H1 (cell line): ENCODE measurements around the gene LINC01488. TPM values are rescaled to one million over a fixed set of nuclear protein-coding genes. Genes with fewer than 3 reads are reported as not detected.

Experiments used
- CTCF ChIA-PET: fragments of 300-600 bp; sonication (Branson Sonifier 250); formaldehyde crosslinking; loops from one replicate; lab custom pipeline; 2021; ENCODE audit not compliant: partially characterized antibody; lab: Charles Lee
- POLR2A ChIA-PET: fragments of 300-600 bp; sonication (Branson Sonifier 250); formaldehyde crosslinking; loops from one replicate; lab custom pipeline; 2021; ENCODE audit warnings: inconsistent platforms; ENCODE audit not compliant: partially characterized antibody; lab: Charles Lee
- DNase-seq, 2 experiments: peaks; one replicate each; pipeline versions ENCODE4 v3.0.0 to v3.0.0-alpha.2; 2010 to 2022; ENCODE audit warnings: low spot score in 2 of 2, low read depth in 1 of 2, mixed read lengths in 1 of 2
- FAIRE-seq: peaks from 2 replicates; lab custom pipeline; 2011; peaks lifted over from hg19 to GRCh38; lab: Jason Lieb, UNC
- H2AFZ ChIP-seq: 2 replicates; pipeline ENCODE4 v1.8.1; 2012; ENCODE audit warnings: low read length, inconsistent platforms
- H2AK5ac ChIP-seq: 2 replicates; pipeline ENCODE4 v1.6.1; 2013; ENCODE audit warnings: low read depth, low read length
- H2BK120ac ChIP-seq: replicated peaks from 2 replicates; pipeline ENCODE3; 2013; ENCODE audit warnings: low read depth, low read length, inconsistent platforms
- H2BK12ac ChIP-seq: 2 replicates; pipeline ENCODE4 v1.6.1; 2013; ENCODE audit warnings: low read depth, low read length
- H2BK15ac ChIP-seq: 2 replicates; pipeline ENCODE4 v1.6.1; 2013; ENCODE audit warnings: low read length
- H2BK20ac ChIP-seq: 2 replicates; pipeline ENCODE4 v1.6.1; 2013; ENCODE audit warnings: low read length
- H2BK5ac ChIP-seq: 2 replicates; pipeline ENCODE4 v1.6.1; 2013; ENCODE audit warnings: low read depth, low read length
- H3K14ac ChIP-seq: 2 replicates; pipeline ENCODE4 v1.6.1; 2013; ENCODE audit warnings: inconsistent platforms; ENCODE audit not compliant: insufficient read length
- H3K18ac ChIP-seq: 2 replicates; pipeline ENCODE4 v1.6.1; 2013; ENCODE audit warnings: low read length; ENCODE audit errors: extremely low read depth
- H3K23ac ChIP-seq: 2 replicates; pipeline ENCODE4 v1.6.1; 2013; ENCODE audit warnings: inconsistent platforms; ENCODE audit not compliant: insufficient read length
- H3K23me2 ChIP-seq: 2 replicates; pipeline ENCODE4 v1.6.1; 2013; ENCODE audit warnings: low read depth, low read length
- H3K27ac ChIP-seq: 2 replicates; pipeline ENCODE4 v1.6.1; 2011; ENCODE audit warnings: low read depth, low read length, inconsistent platforms
- H3K27me3 ChIP-seq, 4 experiments: replicated peaks in 1 of 4; 1 replicate in 1 of 4; 2 replicates in 3 of 4; pipeline versions ENCODE4 v1.6.1 to v1.8.1; 2011 to 2013; ENCODE audit warnings: low read length in 3 of 4, mild to moderate bottlenecking in 3 of 4, inconsistent platforms in 2 of 4, mixed read lengths in 2 of 4, moderate library complexity in 1 of 4; ENCODE audit not compliant: control insufficient read depth in 3 of 4, insufficient read depth in 3 of 4; ENCODE audit errors: extremely low read depth in 1 of 4
- H3K36me3 ChIP-seq, 4 experiments: 2 replicates each; pipeline versions ENCODE4 v1.6.1 to v1.8.1; 2011 to 2013; ENCODE audit warnings: mild to moderate bottlenecking in 4 of 4, low read length in 3 of 4, moderate library complexity in 2 of 4, control low read depth in 1 of 4, inconsistent platforms in 1 of 4; ENCODE audit not compliant: insufficient read depth in 4 of 4, control insufficient read depth in 2 of 4
- H3K4ac ChIP-seq: replicated peaks from 2 replicates; pipeline ENCODE3; 2013; ENCODE audit warnings: low read length, low read depth, mixed read lengths, inconsistent platforms; ENCODE audit not compliant: insufficient read length
- H3K4me1 ChIP-seq, 4 experiments: replicated peaks in 1 of 4; 1 replicate in 1 of 4; 2 replicates in 3 of 4; pipeline versions ENCODE4 v1.6.1 to v1.8.1; 2011 to 2013; ENCODE audit warnings: low read length in 3 of 4, inconsistent platforms in 2 of 4, mixed read lengths in 1 of 4; ENCODE audit not compliant: insufficient read depth in 4 of 4, control insufficient read depth in 3 of 4
- H3K4me2 ChIP-seq, 2 experiments: 2 replicates each; pipeline versions ENCODE4 v1.6.1 to v1.8.1; 2011 to 2013; ENCODE audit warnings: low read depth in 2 of 2, low read length in 2 of 2, control low read depth in 1 of 2, inconsistent platforms in 1 of 2, mild to moderate bottlenecking in 1 of 2; ENCODE audit not compliant: insufficient read depth in 1 of 2
- H3K4me3 ChIP-seq, 4 experiments: fragments of 200-600, 300-600 bp in 1 of 4; sonication (generic), shearing (Covaris generic), sonication (Bioruptor Twin) in 1 of 4; 2 replicates each; pipeline versions ENCODE4 v1.5.1 to v1.8.1; 2011 to 2016; ENCODE audit warnings: low read length in 4 of 4, low read depth in 3 of 4, control low read depth in 2 of 4, inconsistent platforms in 2 of 4, mild to moderate bottlenecking in 2 of 4, mixed read lengths in 1 of 4, moderate library complexity in 1 of 4; ENCODE audit not compliant: insufficient read depth in 2 of 4; ENCODE audit errors: extremely low read depth in 1 of 4
- H3K56ac ChIP-seq: replicated peaks from 2 replicates; pipeline ENCODE3; 2013; ENCODE audit warnings: low read depth, mild to moderate bottlenecking, mixed read lengths, low read length, inconsistent platforms; ENCODE audit not compliant: insufficient read length
- H3K79me1 ChIP-seq: 2 replicates; pipeline ENCODE4 v1.6.1; 2013; ENCODE audit warnings: low read depth, low read length, control low read depth
- H3K79me2 ChIP-seq, 2 experiments: 2 replicates each; pipeline versions ENCODE4 v1.6.1 to v1.8.1; 2012 to 2013; ENCODE audit warnings: low read length in 2 of 2, mild to moderate bottlenecking in 2 of 2, inconsistent platforms in 1 of 2; ENCODE audit not compliant: insufficient read depth in 2 of 2, control insufficient read depth in 1 of 2
- H3K9ac ChIP-seq, 4 experiments: replicated peaks in 1 of 4; 1 replicate in 1 of 4; 2 replicates in 3 of 4; pipeline versions ENCODE4 v1.6.1 to v1.8.1; 2011 to 2013; ENCODE audit warnings: low read depth in 3 of 4, low read length in 3 of 4, control low read depth in 2 of 4, mild to moderate bottlenecking in 2 of 4, moderate library complexity in 2 of 4, inconsistent platforms in 1 of 4; ENCODE audit errors: extremely low read depth in 1 of 4
- H3K9me3 ChIP-seq, 2 experiments: 2 replicates each; pipeline versions ENCODE4 v1.6.1 to v1.8.1; 2012 to 2013; ENCODE audit warnings: mild to moderate bottlenecking in 2 of 2, moderate library complexity in 2 of 2, control low read depth in 1 of 2, inconsistent platforms in 1 of 2, low read depth in 1 of 2, low read length in 1 of 2, mixed read lengths in 1 of 2; ENCODE audit not compliant: insufficient read depth in 2 of 2
- H4K20me1 ChIP-seq, 2 experiments: replicated peaks in 1 of 2; 2 replicates each; pipeline versions ENCODE3 to v1.8.1; 2011 to 2013; ENCODE audit warnings: inconsistent platforms in 2 of 2, low read length in 2 of 2, mild to moderate bottlenecking in 1 of 2; ENCODE audit not compliant: insufficient read depth in 2 of 2, control insufficient read depth in 1 of 2
- H4K5ac ChIP-seq: 2 replicates; pipeline ENCODE4 v1.6.1; 2013; ENCODE audit warnings: low read length, low read depth, mixed read lengths, inconsistent platforms; ENCODE audit not compliant: insufficient read length
- H4K8ac ChIP-seq: 2 replicates; pipeline ENCODE4 v1.8.0; 2013; ENCODE audit warnings: mild to moderate bottlenecking, moderate library complexity, low read length, inconsistent platforms; ENCODE audit not compliant: insufficient read depth; ENCODE audit errors: extremely low read depth
- H4K91ac ChIP-seq: replicated peaks from 2 replicates; pipeline ENCODE3; 2013; ENCODE audit warnings: low read length, mixed read lengths, inconsistent platforms; ENCODE audit not compliant: insufficient read length
- CHD1 ChIP-seq: IDR thresholded peaks from 2 replicates; pipeline ENCODE4 v1.6.1; 2012; ENCODE audit warnings: low read depth, low read length, improper control_type of control experiment
- CHD2 ChIP-seq: IDR thresholded peaks from 2 replicates; pipeline ENCODE4 v1.6.1; 2012; ENCODE audit warnings: low read length, improper control_type of control experiment
- CREB1 ChIP-seq: IDR thresholded peaks from 2 replicates; pipeline ENCODE4 v1.6.1; 2012; ENCODE audit warnings: inconsistent platforms
- EP300 ChIP-seq, 2 experiments: IDR thresholded peaks; 1 replicate in 1 of 2; 2 replicates in 1 of 2; pipeline ENCODE4 v1.6.1; 2011 to 2012; ENCODE audit warnings: low read depth in 2 of 2, low read length in 2 of 2, mild to moderate bottlenecking in 2 of 2, borderline replicate concordance in 1 of 2, inconsistent platforms in 1 of 2, moderate library complexity in 1 of 2
- KDM5A ChIP-seq: fragments of 200-600 bp; IDR thresholded peaks from 2 replicates; pipeline ENCODE4 v1.7.1; 2012; ENCODE audit warnings: mild to moderate bottlenecking, low read length, inconsistent platforms, mixed read lengths
- MAFK ChIP-seq: IDR thresholded peaks from 2 replicates; pipeline ENCODE4 v1.6.1; 2012; ENCODE audit warnings: low read depth, mild to moderate bottlenecking, improper control_type of control experiment, low read length
- MAX ChIP-seq: IDR thresholded peaks from 2 replicates; pipeline ENCODE4 v1.6.1; 2012; ENCODE audit warnings: inconsistent platforms
- NRF1 ChIP-seq: IDR thresholded peaks from 2 replicates; pipeline ENCODE4 v1.6.1; 2011; ENCODE audit warnings: mild to moderate bottlenecking, low read depth, low read length, improper control_type of control experiment
- POU5F1 ChIP-seq: IDR thresholded peaks from 2 replicates; pipeline ENCODE4 v1.6.1; 2011; ENCODE audit warnings: low read depth, mild to moderate bottlenecking, low read length, moderate library complexity
- RFX5 ChIP-seq: IDR thresholded peaks from 2 replicates; pipeline ENCODE4 v1.6.1; 2011; ENCODE audit warnings: low read depth, low read length, improper control_type of control experiment, borderline replicate concordance
- SP4 ChIP-seq: IDR thresholded peaks from 2 replicates; pipeline ENCODE4 v1.6.1; 2012; ENCODE audit warnings: low read length, inconsistent platforms
- TAF1 ChIP-seq: IDR thresholded peaks from 2 replicates; pipeline ENCODE4 v1.6.1; 2011; ENCODE audit warnings: mild to moderate bottlenecking, low read depth, low read length
- TCF12 ChIP-seq: IDR thresholded peaks from 2 replicates; pipeline ENCODE4 v1.6.1; 2011; ENCODE audit warnings: low read depth, mild to moderate bottlenecking, low read length
- ZNF274 ChIP-seq: IDR thresholded peaks from 2 replicates; pipeline ENCODE4 v1.7.0; 2012; ENCODE audit warnings: low read length, borderline replicate concordance; ENCODE audit errors: extremely low read depth
- WGBS, 2 experiments: shearing (Covaris generic) in 1 of 2; methylation state at CpG; one replicate each; pipeline versions ENCODE4 v1.1.6 to v1.1.7; 2013 to 2015; ENCODE audit warnings: low lambda C conversion rate in 2 of 2, mixed read lengths in 2 of 2, inconsistent platforms in 1 of 2, low coverage in 1 of 2, missing lambda C conversion rate in 1 of 2; ENCODE audit not compliant: insufficient replicate concordance in 2 of 2, insufficient coverage in 1 of 2, insufficient read length in 1 of 2; ENCODE audit errors: extremely low coverage in 1 of 2, missing lambda C conversion rate in 1 of 2; 5-methylcytosine and 5-hydroxymethylcytosine counted together
- polyA plus RNA-seq, 7 experiments: library from polyadenylated mRNA; depleted of rRNA in 3 of 7; stranded (reverse) in 5 of 7; unstranded in 2 of 7; fragments of >200 nt in 5 of 7; fragments of 200-250 nt in 2 of 7; gene quantifications; 1 replicate in 5 of 7; 2 replicates in 1 of 7; 4 replicates in 1 of 7; pipeline versions ENCODE4 v1.2.1 to v1.2.3, GENCODE V29; 2011 to 2013; ENCODE audit warnings: missing spikeins in 2 of 7, mixed read lengths in 2 of 7
- total RNA-seq: library from RNA; stranded (reverse); fragmentation: NEBNext Ultra II Directional; extraction: Animal tissue kit (Norgen Biotek cat#: 25700); gene quantifications from 2 replicates; pipeline ENCODE4 v1.2.1, GENCODE V29; 2021

The LINC01488 gene
- total and polyA plus RNA-seq, 2 of the 8 experiments (the other 6 are each of a cell fraction or from before 2014, with no cell fraction given), result not detected

DNA sequence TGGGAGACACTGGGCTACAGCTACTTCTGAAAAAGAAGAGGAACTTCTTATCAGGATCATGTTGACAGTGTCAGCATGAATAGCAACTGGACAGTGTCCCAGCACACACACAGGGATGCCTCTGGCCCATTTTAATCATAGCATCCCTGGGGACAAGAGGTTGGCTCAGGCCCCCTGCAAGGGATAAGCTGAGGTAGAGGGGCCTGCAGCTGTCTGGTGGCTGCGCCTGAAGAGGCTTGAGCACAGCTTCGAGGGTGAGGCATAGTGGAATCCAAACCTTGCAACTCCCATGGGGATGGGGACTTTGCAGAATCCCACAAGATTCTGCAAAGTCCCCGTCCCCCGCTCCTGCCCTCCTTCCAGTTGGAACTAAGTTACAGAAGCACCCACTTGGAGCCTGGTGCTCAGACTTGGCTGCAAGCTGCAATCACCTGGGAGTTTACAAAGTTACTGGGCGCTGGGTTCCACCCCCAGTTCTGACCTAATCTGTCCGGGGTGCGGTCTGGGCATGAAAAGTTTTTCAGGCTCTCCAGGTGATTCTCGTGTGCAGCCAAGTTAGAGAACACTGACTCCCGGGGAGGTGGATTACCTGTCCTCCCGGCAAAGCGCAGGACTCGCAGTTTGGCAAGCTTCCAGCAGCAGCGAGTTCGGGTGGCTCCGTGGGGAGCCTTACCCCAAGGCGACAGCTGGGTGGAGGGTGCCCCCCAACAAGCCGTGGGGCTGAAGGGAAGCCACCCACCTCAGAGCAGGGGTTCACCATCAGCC is 16.0 kb upstream of the LINC01488 start:
- Histone ChIP-seq H4K8ac (no peak overlapping the region; the same call in 1 of the 2 replicates), H3K79me2 (no peaks in the 10 kb centered on the region), H3K9ac (no peak overlapping the region), H2BK15ac (no peak overlapping the region), H3K23me2 (no peaks in the 10 kb centered on the region), H3K4me1 (peaks cover 0 to 3% (median 0%) of the 10 kb centered on the region in 4 experiments; a peak in 2 of 7 replicates), H2BK12ac (no peak overlapping the region), H3K9me3 (peaks cover 5 to 7% of the 10 kb centered on the region in 2 experiments; a peak in 3 of 4 replicates), H4K91ac (no peak overlapping the region), H2AFZ (no peak overlapping the region), H2BK120ac (no peak overlapping the region), H3K56ac (no peak overlapping the region), H2BK5ac (no peak overlapping the region), H4K5ac (no peak overlapping the region), H3K18ac (no peak overlapping the region), H3K23ac (no peak overlapping the region), H3K4me2 (no peak overlapping the region), H2AK5ac (no peak overlapping the region), H3K79me1 (no peaks in the 10 kb centered on the region; the same call in 1 of the 2 replicates), H2BK20ac (no peak overlapping the region), H3K27me3 (no peaks in the 10 kb centered on the region; a peak in 3 of 7 replicates), H3K27ac (no peak overlapping the region), H4K20me1 (no peaks in the 10 kb centered on the region), H3K36me3 (no peaks in the 10 kb centered on the region), H3K4ac (no peak overlapping the region), H3K14ac (no peak overlapping the region), H3K4me3 (no peak overlapping the region)
- 80% methylated on average over 17 of the region's 17 CpGs; no CpG with 5 or more reads in 1 of the 2 experiments for WGBS, 2 experiments
- POLR2A ChIA-PET, result interaction anchor here (1.0 kb wide), 1 partner anchor 174 kb away, joined by 3 read pairs; no protein-coding TSS in a partner anchor
- no peak for DNase-seq
- CTCF ChIA-PET, result interaction anchor here (0.6 to 1.4 kb wide), 4 partner anchors 9 to 71 kb away, joined by 3 to 12 read pairs (median 4); no protein-coding TSS in a partner anchor
- no peak for FAIRE-seq
- TF ChIP-seq CHD2 (no peak), TCF12 (no peak), KDM5A (no peak), NRF1 (no peak), SP4 (no peak), EP300 (IDR thresholded peaks at IDR 0.05; ENCODE audit: borderline replicate concordance in 1 of 2, low read depth in 2 of 2, low read length in 2 of 2) (no peak), POU5F1 (no peak), MAX (no peak), TAF1 (no peak), ZNF274 (no peak), CREB1 (no peak), RFX5 (no peak), CHD1 (no peak), MAFK (no peak)
